Mesendoderm (in vitro differentiated cells): ENCODE data around the gene KLK1.

Experiments
- DNase-seq: peaks from one replicate; pipeline ENCODE4 v3.0.0; 2013
- H2AK5ac ChIP-seq: 2 replicates; pipeline ENCODE4 v1.6.1; 2013; ENCODE audit warnings: low read length, inconsistent platforms
- H2BK120ac ChIP-seq: 2 replicates; pipeline ENCODE4 v1.6.1; 2013; ENCODE audit warnings: low read depth, mild to moderate bottlenecking, low read length, moderate library complexity, mixed read lengths
- H2BK15ac ChIP-seq: replicated peaks from 2 replicates; pipeline ENCODE4 v1.6.1; 2013; ENCODE audit warnings: low read depth, mild to moderate bottlenecking, moderate library complexity
- H2BK5ac ChIP-seq: 2 replicates; pipeline ENCODE4 v1.6.1; 2013; ENCODE audit warnings: low read length, inconsistent platforms
- H3K18ac ChIP-seq: 2 replicates; pipeline ENCODE4 v1.6.1; 2013; ENCODE audit warnings: mild to moderate bottlenecking, low read length, mixed read lengths
- H3K23ac ChIP-seq: one replicate; pipeline ENCODE4 v1.6.1; 2013; ENCODE audit warnings: low read length
- H3K27ac ChIP-seq: 2 replicates; pipeline ENCODE4 v1.5.1; 2013; ENCODE audit warnings: low read depth, mild to moderate bottlenecking, inconsistent platforms, low read length, moderate library complexity
- H3K27me3 ChIP-seq: 2 replicates; pipeline ENCODE4 v1.6.1; 2013; ENCODE audit warnings: low read length, control low read depth, mild to moderate bottlenecking, inconsistent platforms; ENCODE audit not compliant: insufficient read depth, poor library complexity
- H3K36me3 ChIP-seq: 2 replicates; pipeline ENCODE4 v1.6.1; 2013; ENCODE audit warnings: low read length, inconsistent platforms; ENCODE audit not compliant: control insufficient read depth, insufficient read depth
- H3K4ac ChIP-seq: one replicate; pipeline ENCODE4 v1.6.1; 2013; ENCODE audit warnings: low read depth, mild to moderate bottlenecking, low read length, moderate library complexity
- H3K4me1 ChIP-seq: 2 replicates; pipeline ENCODE4 v1.6.1; 2013; ENCODE audit warnings: low read depth, low read length, inconsistent platforms; ENCODE audit not compliant: control insufficient read depth
- H3K4me2 ChIP-seq: 2 replicates; pipeline ENCODE4 v1.6.1; 2013; ENCODE audit warnings: low read length
- H3K4me3 ChIP-seq: 2 replicates; pipeline ENCODE4 v1.5.1; 2013; ENCODE audit warnings: mild to moderate bottlenecking, low read length
- H3K56ac ChIP-seq: one replicate; pipeline ENCODE4 v1.6.1; 2013; ENCODE audit warnings: low read length
- H3K79me1 ChIP-seq: 2 replicates; pipeline ENCODE4 v1.6.1; 2013; ENCODE audit warnings: low read length, inconsistent platforms
- H3K79me2 ChIP-seq: 2 replicates; pipeline ENCODE4 v1.6.1; 2013; ENCODE audit warnings: mild to moderate bottlenecking, low read length; ENCODE audit not compliant: control insufficient read depth, insufficient read depth
- H3K9ac ChIP-seq: 2 replicates; pipeline ENCODE4 v1.6.1; 2013; ENCODE audit warnings: low read length, inconsistent platforms
- H4K5ac ChIP-seq: one replicate; pipeline ENCODE4 v1.6.1; 2013; ENCODE audit warnings: low read length
- H4K8ac ChIP-seq: one replicate; pipeline ENCODE4 v1.6.1; 2013; ENCODE audit warnings: low read depth, mild to moderate bottlenecking, control low read depth, low read length, moderate library complexity
- WGBS: extraction: QIAGEN DNeasy Blood & Tissue Kit; methylation state at CpG from one replicate; pipeline ENCODE4 v1.1.7; 2013; ENCODE audit warnings: low lambda C conversion rate, missing lambda C conversion rate; ENCODE audit not compliant: insufficient coverage; ENCODE audit errors: extremely low coverage; 5-methylcytosine and 5-hydroxymethylcytosine counted together

The KLK1 gene

GRCh38 chr19:50821622-50822021 lies 2.0 kb downstream of the KLK1 start:
- H3K4ac ChIP-seq = no peak overlapping the region
- DNase-seq = no peak
- no peaks in the 10 kb centered on the region for H3K79me1 ChIP-seq
- H3K4me1 ChIP-seq = peaks cover 2% of the 10 kb centered on the region
- no peaks in the 10 kb centered on the region for H3K36me3 ChIP-seq
- no peak overlapping the region for H3K9ac ChIP-seq
- peak overlapping the region; percentile 15 for H3K56ac ChIP-seq
- H4K5ac ChIP-seq = no peak overlapping the region
- H2BK15ac ChIP-seq = no peak overlapping the region
- H3K4me2 ChIP-seq = no peak overlapping the region
- no peak overlapping the region for H2BK120ac ChIP-seq
- no peak overlapping the region for H3K18ac ChIP-seq
- H2AK5ac ChIP-seq = no peak overlapping the region
- no peak overlapping the region for H4K8ac ChIP-seq
- WGBS = no CpG with 5 or more reads among the region's 8 CpGs
- no peak overlapping the region for H2BK5ac ChIP-seq
- no peaks in the 10 kb centered on the region for H3K79me2 ChIP-seq
- peaks cover 6% of the 10 kb centered on the region for H3K27me3 ChIP-seq
- H3K23ac ChIP-seq = peak overlapping the region; percentile 9
- no peak overlapping the region for H3K27ac ChIP-seq
- no peak overlapping the region for H3K4me3 ChIP-seq

- Histone ChIP-seq H3K9ac (no peak overlapping the region), H2BK120ac (no peak overlapping the region), H2BK15ac (no peak overlapping the region), H4K8ac (no peak overlapping the region), H3K27ac (no peak overlapping the region), H3K79me1 (no peaks in the 10 kb centered on the region), H3K4me3 (no peak overlapping the region), H4K5ac (no peak overlapping the region), H3K23ac (peak overlapping the region; percentile 9), H3K56ac (peak overlapping the region; percentile 15), H3K18ac (no peak overlapping the region), H3K4me1 (peaks cover 2% of the 10 kb centered on the region), H3K27me3 (peaks cover 6% of the 10 kb centered on the region), H3K4me2 (no peak overlapping the region), H3K36me3 (no peaks in the 10 kb centered on the region), H2BK5ac (no peak overlapping the region), H3K4ac (no peak overlapping the region), H3K79me2 (no peaks in the 10 kb centered on the region), H2AK5ac (no peak overlapping the region)
- WGBS = no CpG with 5 or more reads among the region's 4 CpGs
- DNase-seq = no peak
These were observed 2.4 kb downstream of the KLK1 start for GRCh38 chr19:50821248-50821612.

DNA sequence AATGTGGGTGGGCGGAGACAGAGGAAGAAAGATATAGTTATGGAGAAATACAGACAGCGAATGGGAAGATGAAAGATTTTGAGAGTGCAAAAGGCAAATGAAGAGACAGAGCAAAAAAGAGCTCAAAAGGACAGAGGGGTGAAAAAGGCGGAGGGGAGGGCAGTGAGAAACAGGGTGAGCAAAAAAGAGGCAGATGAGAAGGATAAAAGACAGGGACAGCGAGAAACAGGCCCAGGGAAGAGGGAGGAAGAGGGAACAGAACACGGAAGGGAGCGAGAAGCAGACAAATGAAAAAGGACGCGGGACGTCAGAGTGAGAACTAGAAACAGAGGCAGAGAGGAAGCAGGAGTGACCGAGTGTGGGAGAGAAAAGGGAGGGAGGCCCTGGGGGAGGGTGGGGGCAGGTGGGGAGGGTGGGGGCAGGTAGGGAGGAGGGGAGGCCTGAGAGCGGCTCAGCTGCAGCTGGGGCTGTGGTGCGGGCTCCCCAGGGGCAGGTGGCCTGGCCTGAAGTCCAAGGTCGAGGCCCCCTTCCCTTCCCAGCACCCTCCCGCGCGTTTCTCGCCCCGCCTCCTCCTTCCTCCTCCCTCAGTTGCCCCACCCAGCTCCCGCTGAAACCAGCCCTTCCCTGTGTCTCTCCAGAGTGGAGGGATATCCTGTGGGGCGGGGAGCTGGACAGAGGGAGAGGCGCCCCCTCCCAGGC lies 2.9 kb downstream of the KLK1 start:
- Histone ChIP-seq H3K27me3 (peaks cover 6% of the 10 kb centered on the region), H3K23ac (no peak overlapping the region), H2BK5ac (no peak overlapping the region), H3K4me3 (no peak overlapping the region), H3K9ac (peak overlapping the region; percentile 43), H3K4ac (no peak overlapping the region), H2BK120ac (no peak overlapping the region), H3K36me3 (no peaks in the 10 kb centered on the region), H3K27ac (no peak overlapping the region), H3K18ac (no peak overlapping the region), H3K79me1 (no peaks in the 10 kb centered on the region), H3K56ac (peak overlapping the region; percentile 58), H3K4me2 (peak overlapping the region; percentile 45), H2BK15ac (no peak overlapping the region), H2AK5ac (no peak overlapping the region), H3K79me2 (no peaks in the 10 kb centered on the region), H4K8ac (no peak overlapping the region), H3K4me1 (peaks cover 2% of the 10 kb centered on the region), H4K5ac (no peak overlapping the region)
- DNase-seq = no peak
- WGBS = no CpG with 5 or more reads among the region's 21 CpGs

DNA sequence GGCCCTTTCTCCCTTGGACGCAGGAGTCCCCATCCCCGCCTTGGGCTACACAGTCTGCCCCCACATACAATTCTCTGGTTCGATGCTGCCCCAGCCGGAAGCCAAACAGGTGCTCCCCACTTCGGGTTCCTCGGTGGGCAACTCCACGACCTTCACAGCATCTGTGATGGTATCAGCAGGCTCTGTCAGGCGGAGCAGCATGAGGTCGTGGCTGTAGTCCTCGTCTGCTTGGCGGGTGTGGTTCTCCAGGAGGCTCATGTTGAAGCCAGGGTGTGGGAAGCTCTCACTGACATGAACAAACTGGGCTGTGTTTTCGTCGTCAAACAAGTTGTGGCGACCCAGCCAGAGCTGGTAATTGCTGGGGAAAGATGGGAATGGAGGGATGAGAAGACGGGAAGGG lies 3.5 kb downstream of the KLK1 start:
- Histone ChIP-seq H2AK5ac (no peak overlapping the region), H3K18ac (no peak overlapping the region), H4K5ac (no peak overlapping the region), H3K4ac (no peak overlapping the region), H2BK5ac (no peak overlapping the region), H3K9ac (no peak overlapping the region), H3K79me2 (no peaks in the 10 kb centered on the region), H3K56ac (no peak overlapping the region), H2BK120ac (no peak overlapping the region), H2BK15ac (no peak overlapping the region), H3K36me3 (no peaks in the 10 kb centered on the region), H3K79me1 (no peaks in the 10 kb centered on the region), H3K23ac (no peak overlapping the region), H4K8ac (no peak overlapping the region), H3K27me3 (peaks cover 6% of the 10 kb centered on the region), H3K4me2 (no peak overlapping the region), H3K4me1 (peaks cover 2% of the 10 kb centered on the region), H3K4me3 (no peak overlapping the region), H3K27ac (no peak overlapping the region)
- DNase-seq = no peak
- WGBS = no CpG with 5 or more reads among the region's 15 CpGs

GRCh38 chr19:50819636-50820035 lies 4.0 kb downstream of the KLK1 start:
- H3K23ac ChIP-seq = no peak overlapping the region
- H4K5ac ChIP-seq = no peak overlapping the region
- no peak overlapping the region for H2BK120ac ChIP-seq
- H3K79me2 ChIP-seq = no peaks in the 10 kb centered on the region
- H3K4me1 ChIP-seq = peaks cover 2% of the 10 kb centered on the region
- H3K18ac ChIP-seq = no peak overlapping the region
- no peak overlapping the region for H3K56ac ChIP-seq
- no peak overlapping the region for H3K4me3 ChIP-seq
- H3K36me3 ChIP-seq = no peaks in the 10 kb centered on the region
- no peaks in the 10 kb centered on the region for H3K79me1 ChIP-seq
- DNase-seq = no peak
- H3K27ac ChIP-seq = no peak overlapping the region
- H4K8ac ChIP-seq = no peak overlapping the region
- no peak overlapping the region for H3K9ac ChIP-seq
- no peak overlapping the region for H2AK5ac ChIP-seq
- H2BK5ac ChIP-seq = no peak overlapping the region
- no peak overlapping the region for H2BK15ac ChIP-seq
- peaks cover 6% of the 10 kb centered on the region for H3K27me3 ChIP-seq
- no peak overlapping the region for H3K4ac ChIP-seq
- no CpG with 5 or more reads among the region's 8 CpGs for WGBS
- H3K4me2 ChIP-seq = no peak overlapping the region

GRCh38 chr19:50818859-50819472 lies 4.6 kb downstream of the KLK1 start:
- Histone ChIP-seq H3K4me1 (peaks cover 2% of the 10 kb centered on the region), H2AK5ac (no peak overlapping the region), H3K9ac (no peak overlapping the region), H2BK120ac (no peak overlapping the region), H2BK5ac (no peak overlapping the region), H3K79me2 (no peaks in the 10 kb centered on the region), H2BK15ac (no peak overlapping the region), H3K4ac (no peak overlapping the region), H3K4me3 (no peak overlapping the region), H3K18ac (no peak overlapping the region), H3K36me3 (no peaks in the 10 kb centered on the region), H4K8ac (no peak overlapping the region), H4K5ac (no peak overlapping the region), H3K56ac (no peak overlapping the region), H3K27ac (no peak overlapping the region), H3K79me1 (no peaks in the 10 kb centered on the region), H3K4me2 (no peak overlapping the region), H3K23ac (no peak overlapping the region), H3K27me3 (peaks cover 6% of the 10 kb centered on the region)
- WGBS = no CpG with 5 or more reads among the region's 12 CpGs
- DNase-seq = no peak
